Stimulated activated naive CD8-positive, alpha-beta T cell treated with anti-CD3 and anti-CD28 coated beads, Interleukin-15, amount 100 ng/mL, for 72 hours (primary cell): Measurements from ENCODE around the gene GLB1L2.

Experiments used
- ATAC-seq: fragments of 150-1000 bp; cut with Tn5 transposase; 2 replicates; pipeline ENCODE4 v1.10.0; 2021; ENCODE audit warnings: mild to moderate bottlenecking, moderate library complexity
- DNase-seq, 2 donors: peaks; one replicate each; pipeline ENCODE4 v3.0.0; 2021 to 2022
- H3K27ac Mint-ChIP-seq, 2 donors: one replicate each; pipeline ENCODE4 v1.8.0; 2022; ENCODE audit warnings: mild to moderate bottlenecking in 2 of 2, mixed read lengths in 2 of 2, moderate library complexity in 2 of 2
- H3K27me3 Mint-ChIP-seq: one replicate; pipeline ENCODE4 v1.8.0; 2022; ENCODE audit warnings: mixed read lengths
- H3K4me1 Mint-ChIP-seq: one replicate; pipeline ENCODE4 v1.8.0; 2022; ENCODE audit warnings: mild to moderate bottlenecking, mixed read lengths
- H3K4me3 Mint-ChIP-seq, 2 donors: one replicate each; pipeline ENCODE4 v1.8.0; 2022; ENCODE audit warnings: mild to moderate bottlenecking in 2 of 2, mixed read lengths in 2 of 2, moderate library complexity in 1 of 2
- H3K9me3 Mint-ChIP-seq, 2 donors: one replicate each; pipeline ENCODE4 v1.8.0; 2022; ENCODE audit warnings: mixed read lengths in 2 of 2

Gene GLB1L2

DNA sequence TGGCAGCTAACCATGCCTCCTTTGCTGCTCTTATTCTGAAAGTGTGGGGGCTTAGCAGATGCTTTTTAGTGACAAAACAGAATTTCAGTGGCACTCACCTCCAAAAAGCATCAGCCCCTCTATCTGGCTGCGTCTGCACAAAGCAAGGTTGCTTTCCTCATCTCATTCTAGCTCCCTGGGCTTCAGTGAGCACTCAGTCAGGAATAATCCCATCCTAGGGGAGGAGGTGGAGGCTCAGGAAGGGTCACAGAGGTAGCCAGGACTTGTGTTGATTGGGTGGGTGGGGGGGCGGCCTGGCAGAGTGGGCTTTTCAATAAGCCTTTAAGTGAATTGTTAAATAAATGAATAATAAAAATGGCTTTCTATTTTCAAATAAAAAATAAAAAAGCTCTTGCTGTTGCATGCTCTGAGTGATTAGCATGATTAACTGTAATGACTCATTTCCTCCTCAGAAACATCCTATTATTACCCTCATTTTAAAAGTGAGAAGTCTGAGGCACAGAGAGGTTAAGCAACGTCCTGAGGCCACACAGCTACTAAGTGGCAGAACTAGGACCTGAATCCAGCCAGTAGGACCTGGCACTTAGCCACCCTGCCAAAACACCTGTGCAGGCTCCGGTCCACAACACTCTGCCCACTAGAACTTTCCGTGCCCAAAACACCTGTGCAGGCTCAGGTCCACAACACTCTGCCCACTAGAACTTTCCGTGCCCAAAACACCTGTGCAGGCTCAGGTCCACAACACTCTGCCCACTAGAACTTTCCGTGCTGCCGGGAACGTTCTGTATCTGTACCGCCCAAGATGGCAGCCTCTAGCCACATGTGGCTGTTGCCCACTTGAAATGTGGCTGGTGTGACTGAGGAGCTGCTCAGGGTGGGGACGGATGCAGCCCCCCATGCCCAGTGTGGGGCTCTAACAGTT is 74.7 kb downstream of the GLB1L2 start:
- no peak overlapping the region for H3K4me3 Mint-ChIP-seq
- no peak overlapping the region for H3K27ac Mint-ChIP-seq
- DNase-seq: no peak

DNA sequence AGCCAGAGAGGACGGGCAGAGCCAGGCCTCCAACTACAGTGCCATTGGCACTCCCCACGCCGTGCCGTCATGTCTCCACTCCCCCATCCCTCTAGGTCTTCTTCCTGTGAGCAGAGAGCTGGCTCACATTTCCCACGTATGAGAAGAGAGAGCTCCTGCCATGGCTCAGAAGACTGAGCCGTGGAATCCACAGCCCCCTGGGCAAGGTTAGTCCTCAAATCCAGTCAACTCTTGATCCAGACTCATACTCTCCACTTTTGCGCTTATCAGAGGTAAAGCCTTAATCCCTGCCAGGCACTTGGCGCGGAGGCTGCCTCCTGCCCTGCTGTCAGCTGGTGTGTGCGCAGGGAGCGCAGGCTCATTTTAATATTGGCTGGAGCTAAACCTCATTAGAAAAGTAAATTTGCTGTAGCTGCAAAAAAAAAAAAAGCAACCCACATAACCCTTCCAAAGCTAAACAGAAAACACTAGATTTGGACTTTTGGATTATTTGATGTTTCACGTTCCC is 75.6 kb downstream of the GLB1L2 start:
- no peak for DNase-seq
- Mint-ChIP-seq H3K27ac (no peak overlapping the region), H3K9me3 (no peaks in the 10 kb centered on the region), H3K4me1 (peaks cover 15% of the 10 kb centered on the region), H3K4me3 (no peak overlapping the region), H3K27me3 (peaks cover 79% of the 10 kb centered on the region)
- no peak for ATAC-seq

More for the DNA sequence above, 74.7 kb downstream of the GLB1L2 start:
- H3K9me3 Mint-ChIP-seq: no peaks in the 10 kb centered on the region
- H3K27me3 Mint-ChIP-seq: peaks cover 82% of the 10 kb centered on the region
- peaks cover 16% of the 10 kb centered on the region for H3K4me1 Mint-ChIP-seq
- ATAC-seq: no peak

DNA sequence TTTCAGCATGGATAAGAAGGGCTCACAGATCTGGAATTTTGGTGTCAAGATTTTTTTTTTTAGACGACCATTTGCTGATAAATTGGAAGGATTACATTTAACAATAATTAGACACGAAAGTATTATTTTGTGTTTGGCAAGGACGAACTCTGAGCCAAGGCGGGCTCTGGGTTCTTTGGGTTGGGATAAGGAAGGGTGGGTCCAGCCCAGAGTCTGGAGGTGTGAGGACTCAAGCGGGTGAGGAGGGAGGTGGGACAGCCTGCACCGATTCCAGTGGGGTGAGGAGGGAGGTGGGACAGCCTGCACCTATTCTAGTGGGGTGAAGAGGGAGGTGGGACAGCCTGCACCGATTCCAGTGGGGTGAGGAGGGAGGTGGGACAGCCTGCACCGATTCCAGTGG is 76.1 kb downstream of the GLB1L2 start:
- Mint-ChIP-seq H3K27me3 (peaks cover 76% of the 10 kb centered on the region), H3K4me3 (no peak overlapping the region), H3K9me3 (no peaks in the 10 kb centered on the region), H3K27ac (no peak overlapping the region), H3K4me1 (peaks cover 14% of the 10 kb centered on the region)
- DNase-seq (no peak), ATAC-seq (no peak)

DNA sequence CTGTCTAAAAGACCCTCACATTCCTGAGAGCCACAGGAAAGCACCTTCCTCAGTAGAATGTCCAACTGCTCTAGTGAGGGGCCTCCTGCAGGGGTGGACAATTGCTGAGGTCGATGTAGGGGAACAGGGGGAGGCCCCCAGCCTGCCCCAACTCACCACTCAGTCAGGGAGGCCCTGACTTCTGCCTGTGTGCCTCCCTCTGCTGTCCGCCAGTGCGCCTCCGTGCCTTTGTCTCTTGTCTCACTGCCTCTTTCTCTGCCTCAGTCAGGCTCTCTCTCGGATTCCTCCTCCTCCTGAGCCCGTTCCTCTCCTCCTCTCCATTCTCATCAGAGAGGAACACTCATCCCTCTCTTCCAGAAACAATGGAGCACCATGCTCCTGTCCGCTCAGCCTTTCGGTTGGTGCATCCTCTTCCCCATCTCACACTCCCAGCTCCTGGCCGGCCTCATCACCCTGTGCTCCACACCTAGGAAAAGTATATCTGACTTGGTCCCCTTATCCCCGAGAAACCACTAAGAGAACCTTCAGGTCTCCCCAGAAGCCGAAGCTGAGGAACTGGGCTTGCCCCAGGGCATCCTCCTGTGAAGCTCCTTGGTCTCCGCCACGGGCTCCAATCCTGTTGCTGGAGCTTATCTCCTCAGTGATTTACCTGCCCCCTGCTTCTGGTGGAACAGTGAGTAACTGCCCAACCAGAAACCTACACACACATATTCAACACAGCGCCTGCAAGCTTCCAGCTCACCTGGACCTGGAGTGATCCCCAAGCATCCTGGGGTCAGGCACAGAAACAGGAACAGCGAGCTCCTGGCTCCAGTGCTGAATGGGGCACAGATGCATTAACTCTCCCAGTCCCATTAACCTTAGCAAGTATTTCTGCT is 78.0 kb downstream of the GLB1L2 start:
- peaks cover 79% of the 10 kb centered on the region for H3K27me3 Mint-ChIP-seq
- no peak overlapping the region for H3K4me3 Mint-ChIP-seq

DNA sequence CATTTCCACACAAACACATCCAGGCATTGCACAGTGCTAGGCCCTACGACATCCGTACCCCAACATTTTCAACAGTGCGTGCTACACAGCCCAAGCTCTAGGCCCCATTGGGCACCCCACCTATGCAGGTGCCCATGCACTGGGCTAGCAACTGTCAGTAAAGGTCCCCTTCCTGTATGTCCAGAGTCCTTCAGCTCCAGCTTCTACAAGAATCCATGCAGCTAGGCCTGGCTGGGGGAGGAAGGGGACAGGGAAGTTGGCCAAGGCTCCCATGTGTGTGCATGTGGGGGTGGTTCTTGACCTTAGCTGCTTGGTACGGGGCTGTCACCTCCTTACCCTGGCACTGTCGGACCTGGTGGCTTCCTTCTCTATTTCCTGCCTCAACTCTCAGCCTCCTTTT is 79.0 kb downstream of the GLB1L2 start:
- peak overlapping the region; percentile 56 to 72 for H3K4me3 Mint-ChIP-seq
- no peak for DNase-seq
- H3K27ac Mint-ChIP-seq: no peak overlapping the region
- H3K4me1 Mint-ChIP-seq: peaks cover 24% of the 10 kb centered on the region
- no peaks in the 10 kb centered on the region for H3K9me3 Mint-ChIP-seq
- ATAC-seq: no peak
- H3K27me3 Mint-ChIP-seq: peaks cover 79% of the 10 kb centered on the region

More for the DNA sequence above, 78.0 kb downstream of the GLB1L2 start:
- H3K9me3 Mint-ChIP-seq: no peaks in the 10 kb centered on the region
- peak overlapping the region in 1 of 2 donors; percentile 86 for H3K27ac Mint-ChIP-seq
- no peak for ATAC-seq
- peaks cover 24% of the 10 kb centered on the region for H3K4me1 Mint-ChIP-seq
- no peak for DNase-seq

DNA sequence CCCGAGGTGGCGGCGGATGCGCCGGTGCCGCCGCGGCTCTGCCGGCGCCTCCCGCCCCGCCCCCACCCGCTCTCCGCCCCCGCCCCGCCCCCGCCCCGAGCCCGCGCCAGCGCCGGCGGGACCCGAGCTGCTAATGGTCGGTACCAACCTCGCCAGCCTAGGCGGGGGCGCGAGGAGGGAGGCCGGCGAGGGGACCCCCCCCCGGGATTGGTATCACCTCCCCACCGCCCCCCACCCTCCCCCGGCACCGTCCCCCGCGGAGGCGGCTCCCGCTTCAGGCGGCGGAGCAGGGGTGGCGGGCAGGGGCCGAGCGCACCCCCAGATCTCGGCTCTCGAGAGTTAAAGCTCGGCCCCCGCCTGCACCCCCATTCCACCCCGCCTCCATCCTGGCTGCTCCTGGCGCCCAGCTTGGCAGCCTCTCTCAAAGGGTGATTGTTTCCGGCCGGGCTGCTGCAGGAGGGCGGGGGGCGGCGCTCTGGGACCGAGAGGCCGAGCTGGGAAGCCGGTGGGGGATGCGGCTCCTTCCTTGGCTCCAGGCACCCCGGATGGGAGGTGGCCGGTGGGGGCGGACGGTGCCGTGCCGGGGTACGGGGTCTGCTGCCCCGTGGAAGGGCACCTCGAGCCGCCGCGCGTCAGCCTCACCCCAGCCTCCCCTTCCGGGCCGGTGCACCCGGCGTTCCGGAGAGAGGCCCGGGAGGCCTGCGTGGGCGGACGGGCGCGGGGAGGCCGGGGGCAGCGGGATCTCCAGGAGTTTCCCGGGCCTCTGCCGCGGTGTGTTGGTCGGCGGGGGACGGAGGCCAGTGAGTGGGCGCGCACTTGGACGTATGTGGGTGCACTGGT is 80.6 kb downstream of the GLB1L2 start, which contains the start of gene B3GAT1:
B3GAT1 (minus strand) TSS at position 40 of the 840 bp plus-strand sequence. CDS start 24,583 bp downstream, outside the sequence.
- Mint-ChIP-seq H3K27me3 (peaks cover 83% of the 10 kb centered on the region), H3K4me3 (peak within 1 kb of the TSS; percentile 56 to 72), H3K27ac (no peak within 1 kb of the TSS), H3K4me1 (peaks cover 24% of the 10 kb centered on the region), H3K9me3 (no peaks in the 10 kb centered on the region)
- ATAC-seq (peak; percentile 44), DNase-seq (peak in 1 of 2 donors; percentile 18)

DNA sequence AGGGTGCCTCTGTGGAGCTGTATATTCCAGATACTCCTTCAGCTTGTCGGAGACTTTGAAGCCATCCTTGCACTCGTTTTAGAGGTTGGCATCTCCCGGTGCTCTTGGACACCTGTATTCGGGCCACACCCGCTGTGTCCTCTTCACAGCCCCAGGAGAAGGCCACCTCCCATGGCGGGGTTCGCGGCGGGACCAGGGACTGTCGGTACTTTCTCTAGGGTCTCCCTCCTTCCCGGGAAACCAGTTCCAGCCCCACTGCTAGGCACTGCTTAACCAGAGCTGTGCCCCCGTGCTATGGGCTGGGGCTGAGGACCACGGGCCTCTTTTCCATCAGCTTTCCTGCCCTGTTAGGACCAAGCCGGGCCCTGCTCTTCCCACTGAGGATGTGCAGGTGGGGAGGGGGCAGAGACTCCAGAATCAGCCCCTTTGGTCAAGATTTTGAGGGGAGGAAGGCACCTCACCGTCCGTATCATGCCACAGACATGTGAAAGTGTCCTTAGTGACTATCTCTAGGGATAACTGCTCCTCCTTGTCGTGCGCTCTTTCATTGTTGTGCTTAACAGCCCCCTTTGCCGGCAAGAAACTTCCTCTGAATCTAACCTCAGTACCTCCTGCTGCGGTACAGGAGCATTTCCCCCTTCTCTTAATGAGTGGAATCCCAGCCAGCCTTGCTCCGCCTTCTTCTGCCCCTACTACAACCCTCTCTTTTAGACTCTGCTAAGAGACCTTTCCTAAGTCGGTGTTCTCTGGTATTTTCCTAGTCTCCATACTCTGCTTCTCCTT is 81.4 kb downstream of the GLB1L2 start:
- peak overlapping the region; percentile 10 to 34 for H3K4me3 Mint-ChIP-seq
- DNase-seq (no peak), ATAC-seq (peak; percentile 18)
- H3K4me1 Mint-ChIP-seq: peaks cover 24% of the 10 kb centered on the region
- H3K27me3 Mint-ChIP-seq: peaks cover 84% of the 10 kb centered on the region
- no peak overlapping the region for H3K27ac Mint-ChIP-seq
- H3K9me3 Mint-ChIP-seq: no peaks in the 10 kb centered on the region

DNA sequence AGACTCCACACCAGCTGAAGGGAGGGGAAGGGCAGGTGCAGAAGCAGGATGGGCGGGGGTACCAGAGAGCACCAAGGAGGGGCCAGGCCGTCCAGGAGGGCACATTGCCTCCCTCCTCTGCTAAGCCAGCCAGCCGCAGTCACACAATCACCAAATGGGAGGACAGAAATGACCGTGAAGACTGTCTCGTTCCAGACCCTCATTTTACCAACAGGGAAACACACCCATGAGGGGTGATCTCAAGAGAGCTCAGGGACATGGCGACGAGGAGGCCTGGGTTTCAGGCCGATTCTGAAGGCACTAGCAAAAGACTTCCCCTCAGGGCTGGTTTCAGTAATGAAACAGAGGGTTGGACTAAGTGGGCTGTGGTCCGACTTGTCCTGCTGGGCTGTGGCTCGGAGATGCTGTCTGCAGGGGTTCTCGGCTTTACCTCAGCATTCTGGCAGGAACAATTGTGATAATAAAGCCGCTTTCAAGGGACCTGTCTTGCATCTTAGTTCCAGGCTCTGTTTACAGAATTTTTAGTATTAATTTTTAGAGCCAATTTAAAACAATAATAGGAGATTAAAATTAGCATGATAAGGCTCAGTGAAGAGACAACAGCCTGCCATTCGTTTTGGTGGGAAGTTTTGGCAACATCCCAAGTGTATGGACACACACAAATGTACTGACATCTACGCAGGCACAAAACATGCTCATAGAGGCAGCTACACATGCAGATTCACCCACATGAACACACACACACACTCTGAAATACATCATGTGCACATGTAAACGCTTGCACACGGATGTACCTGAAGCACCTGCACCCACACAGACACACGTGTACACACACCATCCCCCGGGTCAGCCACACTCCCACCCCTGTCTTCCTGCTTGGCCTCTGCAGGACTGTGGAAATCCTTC is 82.3 kb downstream of the GLB1L2 start:
- no peaks in the 10 kb centered on the region for H3K9me3 Mint-ChIP-seq
- ATAC-seq: no peak
- peaks cover 86% of the 10 kb centered on the region for H3K27me3 Mint-ChIP-seq
- H3K27ac Mint-ChIP-seq: no peak overlapping the region
- H3K4me3 Mint-ChIP-seq: no peak overlapping the region
- DNase-seq: no peak
- H3K4me1 Mint-ChIP-seq: peaks cover 24% of the 10 kb centered on the region

DNA sequence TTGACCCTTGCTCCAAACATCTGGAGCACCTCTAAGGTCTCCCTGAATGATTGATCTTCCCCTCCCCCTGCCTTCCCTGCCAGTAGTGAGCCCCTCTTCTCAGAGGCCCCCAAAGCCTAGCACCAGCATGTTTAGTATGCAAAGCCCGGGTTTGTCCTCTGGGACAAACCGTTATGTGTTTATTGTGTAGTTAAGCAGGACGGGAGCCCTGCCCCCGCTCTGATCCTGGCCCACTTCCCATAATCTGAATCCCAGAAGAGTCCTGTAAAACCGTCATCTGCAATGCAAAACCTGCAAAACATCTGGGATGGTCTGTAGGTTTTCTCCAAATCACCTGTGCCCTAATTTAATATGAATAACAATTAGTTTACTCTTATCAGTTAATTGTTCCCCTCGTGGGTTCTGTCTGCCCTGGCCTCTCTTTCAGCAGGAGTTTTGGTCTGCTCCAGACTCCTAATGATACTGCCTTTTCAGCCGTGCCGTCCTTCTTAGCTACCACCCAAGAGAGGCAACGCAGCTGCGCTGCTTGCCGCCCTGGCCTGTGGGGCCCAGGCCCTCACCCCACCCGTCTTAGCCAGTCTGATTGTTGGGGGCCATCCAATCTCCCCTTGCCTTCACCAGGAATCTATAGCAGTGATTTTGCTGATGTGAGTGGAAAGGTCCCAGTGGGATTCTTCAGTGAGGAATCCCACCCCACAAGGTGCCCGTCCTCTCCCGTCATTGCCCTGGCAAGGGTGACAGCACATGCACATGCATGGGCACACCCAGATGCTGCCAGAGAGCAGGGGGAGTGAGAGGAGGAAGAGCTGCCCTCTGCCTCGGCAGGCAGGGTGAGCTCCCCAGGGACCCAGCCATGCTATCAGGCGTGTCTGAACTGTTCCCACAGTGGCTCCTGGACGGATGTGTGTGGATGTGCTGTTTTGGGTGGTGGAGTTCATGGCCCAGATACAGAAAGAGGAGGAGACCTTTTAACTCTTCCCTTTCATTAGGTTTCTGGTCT is 83.3 kb downstream of the GLB1L2 start:
- no peak overlapping the region for H3K4me3 Mint-ChIP-seq
- no peak for ATAC-seq
- no peak for DNase-seq
- H3K9me3 Mint-ChIP-seq: no peaks in the 10 kb centered on the region
- peaks cover 24% of the 10 kb centered on the region for H3K4me1 Mint-ChIP-seq
- peaks cover 76% of the 10 kb centered on the region for H3K27me3 Mint-ChIP-seq
- no peak overlapping the region for H3K27ac Mint-ChIP-seq

DNA sequence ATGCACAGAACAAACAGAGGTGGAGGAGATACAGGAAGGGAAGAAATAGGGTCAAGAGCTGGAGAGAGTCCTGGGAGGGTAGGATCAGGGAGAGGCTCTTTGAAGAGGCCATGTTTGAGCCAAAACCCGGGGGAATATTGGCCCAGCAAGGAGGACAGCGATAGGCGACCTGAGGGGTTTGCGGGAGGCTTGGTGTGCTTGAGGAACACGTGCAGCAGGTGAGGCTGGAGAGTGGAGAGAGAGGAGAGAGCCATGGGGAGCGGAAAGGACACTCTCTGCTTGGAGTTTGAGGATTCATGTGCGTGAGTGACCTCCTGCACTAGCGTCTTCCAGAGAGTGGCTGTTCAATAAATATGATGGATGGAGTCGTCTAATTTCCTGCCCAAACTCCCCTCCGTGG is 84.9 kb downstream of the GLB1L2 start:
- DNase-seq (no peak), ATAC-seq (no peak)
- no peak overlapping the region for H3K27ac Mint-ChIP-seq
- peaks cover 60% of the 10 kb centered on the region for H3K27me3 Mint-ChIP-seq
- H3K4me1 Mint-ChIP-seq: peaks cover 11% of the 10 kb centered on the region
- no peaks in the 10 kb centered on the region for H3K9me3 Mint-ChIP-seq
- H3K4me3 Mint-ChIP-seq: no peak overlapping the region

DNA sequence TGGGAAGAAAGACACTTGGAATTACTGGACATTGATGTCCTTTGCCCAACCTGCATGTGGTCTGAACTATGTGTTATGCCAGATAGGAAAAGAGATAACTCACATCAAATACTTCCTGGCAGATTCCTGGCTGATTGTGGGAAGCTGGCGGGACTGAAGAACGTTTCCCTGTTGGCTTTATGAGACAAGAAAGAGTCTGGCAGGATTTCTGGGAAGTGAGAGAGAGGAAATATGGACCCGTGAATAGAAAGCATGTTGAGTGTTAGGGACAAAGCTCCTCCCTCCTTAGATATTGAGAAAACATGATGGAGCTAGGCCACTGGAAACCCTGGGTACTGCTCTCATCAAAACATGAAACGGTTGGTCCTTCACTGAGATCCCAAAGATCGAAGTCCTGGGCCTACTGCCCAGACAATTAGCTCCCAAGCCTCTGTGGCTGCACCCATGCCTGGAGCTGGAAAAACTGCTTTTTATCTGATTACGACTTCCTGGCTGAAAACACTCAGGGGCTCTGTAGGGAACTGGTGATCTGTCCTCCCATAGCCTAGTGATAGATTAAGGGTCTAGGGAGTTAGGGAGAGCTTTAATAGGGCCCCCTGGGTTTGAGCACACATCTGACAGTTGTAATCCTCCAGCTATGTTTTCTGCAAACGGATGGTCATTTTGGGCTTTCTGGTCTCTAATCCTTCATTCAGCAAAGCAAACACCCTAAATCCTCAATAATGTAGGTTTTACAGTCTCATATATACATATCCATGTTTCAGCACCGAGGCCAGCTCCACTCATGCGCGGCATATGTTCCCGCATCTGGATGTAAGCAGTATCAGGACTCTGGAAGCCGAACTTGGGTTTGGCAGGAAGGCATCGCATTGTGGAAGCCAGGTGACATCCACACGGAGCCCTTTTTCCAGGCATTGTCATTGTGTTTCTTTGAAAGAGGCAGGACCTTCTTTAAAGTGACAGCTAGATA is 86.4 kb downstream of the GLB1L2 start:
- no peaks in the 10 kb centered on the region for H3K9me3 Mint-ChIP-seq
- no peak for ATAC-seq
- H3K27me3 Mint-ChIP-seq: peaks cover 55% of the 10 kb centered on the region
- peaks cover 8% of the 10 kb centered on the region for H3K4me1 Mint-ChIP-seq
- no peak overlapping the region for H3K27ac Mint-ChIP-seq
- DNase-seq: no peak
- no peak overlapping the region for H3K4me3 Mint-ChIP-seq

DNA sequence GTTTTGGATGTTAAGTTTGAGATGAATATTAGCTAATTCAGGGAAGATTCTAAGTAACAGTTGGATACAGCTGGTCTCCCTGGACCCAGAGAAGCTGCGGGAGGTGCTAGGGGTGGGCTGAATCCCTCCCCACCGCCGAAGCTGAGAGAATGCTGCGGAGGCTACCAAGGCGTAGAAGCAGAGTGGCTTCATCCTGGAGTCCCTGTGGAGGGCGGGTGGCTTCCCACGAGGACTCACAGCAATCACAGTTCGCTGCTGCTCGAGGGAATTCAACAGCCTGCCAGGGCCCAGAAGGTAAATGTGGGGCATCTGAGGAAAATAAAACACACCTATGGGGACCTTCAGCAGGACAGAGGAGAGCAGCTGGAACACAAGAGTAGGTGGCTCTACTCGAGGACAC is 91.3 kb downstream of the GLB1L2 start:
- Mint-ChIP-seq H3K9me3 (no peaks in the 10 kb centered on the region), H3K27me3 (peaks cover 23% of the 10 kb centered on the region), H3K27ac (no peak overlapping the region), H3K4me1 (no peaks in the 10 kb centered on the region), H3K4me3 (no peak overlapping the region)
- no peak for ATAC-seq
- no peak for DNase-seq
